H4 (cell line): ENCODE data around the gene SPATA19. TPM values are rescaled to one million over a fixed set of nuclear protein-coding genes. Genes with fewer than 3 reads are reported as not detected.
"Not testable (repeated sequence)": the region's sequence is repeated elsewhere in the genome, so short reads cannot be mapped to it uniquely, and the experiment has no call there.

ENCODE experiments used
- DNase-seq: peaks from one replicate; pipeline ENCODE4 v3.0.0-alpha.2; 2015; ENCODE audit warnings: low spot score
- total RNA-seq: library from RNA; depleted of rRNA; stranded (reverse); fragments of >200 nt; shearing (Covaris generic); gene quantifications from 2 replicates; pipeline ENCODE4 v1.2.3, GENCODE V29; 2014; rRNA removed

The SPATA19 gene, protein sequence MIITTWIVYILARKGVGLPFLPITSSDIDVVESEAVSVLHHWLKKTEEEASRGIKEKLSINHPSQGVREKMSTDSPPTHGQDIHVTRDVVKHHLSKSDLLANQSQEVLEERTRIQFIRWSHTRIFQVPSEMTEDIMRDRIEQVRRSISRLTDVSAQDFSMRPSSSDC
- total RNA-seq: not detected in 2 replicates

DNA sequence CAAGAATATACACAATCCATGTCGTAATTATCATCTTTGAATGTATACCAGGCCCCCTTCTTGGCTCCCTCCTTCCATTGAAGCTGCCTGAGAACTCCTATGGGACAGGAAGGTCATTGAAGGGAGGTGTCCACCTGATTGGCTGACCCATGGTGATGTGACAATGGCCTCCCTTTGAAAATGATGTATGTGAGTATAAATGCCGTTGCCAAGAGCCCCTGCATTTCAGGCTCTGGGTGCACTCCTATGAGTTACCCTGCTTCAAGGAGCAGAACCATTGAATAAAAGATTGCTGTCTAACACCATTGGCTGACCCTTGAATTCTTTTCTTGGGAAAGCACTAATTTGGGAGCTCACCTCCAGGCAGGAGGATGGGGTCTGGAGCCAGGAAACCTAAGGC is at the start of gene SPATA19:
Gene SPATA19 (minus strand): TSS at position 101 of the 400 bp plus-strand sequence. CDS start 67 bp downstream, at position 34.
- DNase-seq: no peak

DNA sequence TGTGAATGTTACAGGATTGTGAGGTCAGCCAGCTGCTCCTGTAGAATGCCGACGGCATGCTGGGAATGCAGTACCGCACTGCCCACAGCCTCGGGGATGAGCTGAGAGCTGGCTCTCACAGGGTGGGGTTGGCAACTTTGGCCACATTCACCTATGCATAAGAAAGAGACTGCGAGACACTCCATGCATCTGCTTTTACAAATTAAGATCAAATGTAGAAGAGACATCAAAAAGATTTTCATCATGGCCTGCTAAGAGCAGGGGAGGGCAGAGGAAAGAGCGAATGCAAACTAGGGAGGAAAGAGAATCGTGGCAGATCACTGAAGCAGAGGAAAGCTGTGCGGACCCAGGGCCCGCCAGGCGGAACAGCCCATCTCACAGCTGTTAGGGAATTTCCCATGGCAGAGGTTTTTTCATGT is 49.8 kb upstream of the SPATA19 start:
- DNase-seq: no peak

DNA sequence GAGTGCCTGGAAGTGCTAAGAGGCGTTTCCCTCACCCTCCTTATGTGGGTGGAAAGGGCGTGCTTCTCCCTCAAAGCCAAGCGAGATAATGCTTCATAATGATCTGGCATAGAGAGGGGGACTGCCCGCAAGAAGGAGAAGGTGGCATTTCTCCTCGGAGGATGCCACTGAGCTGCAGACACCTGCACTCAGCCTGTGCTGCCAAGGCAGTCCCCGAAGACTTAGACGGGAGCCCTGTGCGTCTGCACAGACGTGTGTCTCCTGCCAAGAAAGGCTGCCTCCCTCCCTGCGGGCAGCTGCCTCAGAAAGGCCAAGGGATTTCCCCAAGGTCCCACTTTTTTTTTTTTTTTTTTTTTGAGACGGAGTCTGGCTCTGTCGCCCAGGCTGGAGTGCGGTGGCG is 48.1 kb upstream of the SPATA19 start:
- DNase-seq: no peak

DNA sequence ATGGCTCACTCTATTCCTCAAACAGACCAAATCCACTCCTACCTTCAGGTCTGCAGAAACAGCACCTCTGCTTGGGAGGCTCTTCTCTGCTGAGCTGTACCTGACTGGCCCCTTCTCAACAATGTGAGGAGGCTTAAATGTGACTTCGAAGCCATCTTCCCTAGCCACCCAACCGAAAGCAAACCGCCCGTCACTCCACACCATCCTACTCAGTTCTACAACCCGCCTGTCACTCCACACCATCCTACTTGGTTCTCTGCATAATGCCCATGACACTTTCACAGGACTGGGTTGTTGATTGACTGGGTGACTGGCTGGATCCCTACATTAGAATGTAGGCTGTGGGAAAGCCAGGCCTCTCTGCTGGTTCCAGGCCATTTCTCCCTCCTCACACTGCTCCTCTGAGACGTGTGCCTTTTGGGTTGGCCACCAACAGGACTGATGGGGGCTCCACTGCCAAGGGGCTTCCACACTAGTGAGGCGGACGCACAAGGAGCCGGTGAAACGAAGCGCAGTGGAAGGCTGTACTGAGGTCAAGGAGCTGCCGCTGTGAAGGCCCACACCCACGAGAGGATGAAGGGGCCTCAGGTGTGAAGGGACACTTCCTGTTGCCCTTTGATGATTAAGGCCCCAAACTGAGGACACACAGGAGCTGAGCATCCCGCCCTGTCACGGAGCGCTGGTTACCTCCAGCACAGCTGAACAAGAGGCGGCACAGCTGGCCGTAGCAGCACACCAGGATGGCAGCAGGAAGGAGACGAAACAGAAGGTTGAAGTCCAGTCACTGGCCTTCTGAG is 47.5 kb upstream of the SPATA19 start:
- no peak for DNase-seq

DNA sequence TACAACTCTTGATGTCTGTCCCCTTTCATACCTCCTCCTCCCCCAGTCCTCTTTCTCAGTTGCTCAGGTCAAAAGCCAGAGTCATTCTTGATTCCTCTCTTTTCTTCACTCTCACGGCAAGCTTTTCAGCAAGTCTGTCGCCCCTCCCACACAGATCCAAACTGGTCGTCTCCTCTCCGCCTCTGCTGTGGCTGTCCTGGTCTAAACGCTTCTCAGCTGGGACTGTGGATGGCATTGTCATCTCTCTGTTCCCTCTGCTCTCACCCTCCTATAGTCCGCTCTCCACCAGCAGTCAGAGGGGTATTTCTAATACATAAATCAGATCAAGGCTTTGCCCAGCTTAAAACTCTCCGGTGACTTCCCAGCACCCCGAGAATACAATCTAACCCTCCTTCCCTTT is 46.8 kb upstream of the SPATA19 start:
- no peak for DNase-seq

DNA sequence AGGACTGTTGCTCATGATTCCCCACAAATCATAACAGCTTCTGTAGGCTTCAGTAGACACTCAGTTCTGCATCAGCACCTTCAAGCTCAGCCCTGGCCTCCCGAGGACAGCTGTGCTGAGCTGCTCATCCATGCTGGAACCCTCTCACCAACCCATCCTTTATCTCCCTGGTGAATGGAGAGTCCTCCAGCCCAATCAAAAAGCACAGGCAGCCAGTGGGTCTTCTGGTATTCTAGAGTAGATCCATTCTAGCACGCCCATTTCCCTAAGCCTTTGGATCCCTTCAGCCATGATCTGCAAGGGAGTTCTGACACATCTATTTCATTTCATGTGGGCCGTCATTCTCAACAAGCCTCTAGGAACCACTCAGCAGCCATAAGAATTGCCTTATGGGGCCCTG is 44.6 kb upstream of the SPATA19 start:
- DNase-seq: no peak

DNA sequence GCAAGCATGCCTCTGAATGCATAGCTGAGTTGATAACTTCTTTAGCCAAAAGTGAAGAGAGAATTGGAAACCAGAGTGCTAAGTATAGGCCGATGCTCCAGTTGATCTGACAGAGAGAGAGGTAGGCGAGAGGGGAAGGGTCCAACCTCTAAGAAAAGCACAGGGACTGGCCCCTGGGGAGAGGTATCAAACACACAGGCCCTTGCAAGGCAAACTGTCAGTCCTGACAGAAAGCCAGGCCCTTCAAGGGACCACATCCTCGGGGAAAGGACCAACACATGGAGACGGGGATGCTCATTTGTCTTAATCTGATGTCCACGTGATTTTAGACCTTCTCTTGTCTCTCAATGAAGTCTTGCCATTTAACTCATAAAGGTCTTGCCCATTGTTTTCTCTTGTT is 43.9 kb upstream of the SPATA19 start:
- no peak for DNase-seq

DNA sequence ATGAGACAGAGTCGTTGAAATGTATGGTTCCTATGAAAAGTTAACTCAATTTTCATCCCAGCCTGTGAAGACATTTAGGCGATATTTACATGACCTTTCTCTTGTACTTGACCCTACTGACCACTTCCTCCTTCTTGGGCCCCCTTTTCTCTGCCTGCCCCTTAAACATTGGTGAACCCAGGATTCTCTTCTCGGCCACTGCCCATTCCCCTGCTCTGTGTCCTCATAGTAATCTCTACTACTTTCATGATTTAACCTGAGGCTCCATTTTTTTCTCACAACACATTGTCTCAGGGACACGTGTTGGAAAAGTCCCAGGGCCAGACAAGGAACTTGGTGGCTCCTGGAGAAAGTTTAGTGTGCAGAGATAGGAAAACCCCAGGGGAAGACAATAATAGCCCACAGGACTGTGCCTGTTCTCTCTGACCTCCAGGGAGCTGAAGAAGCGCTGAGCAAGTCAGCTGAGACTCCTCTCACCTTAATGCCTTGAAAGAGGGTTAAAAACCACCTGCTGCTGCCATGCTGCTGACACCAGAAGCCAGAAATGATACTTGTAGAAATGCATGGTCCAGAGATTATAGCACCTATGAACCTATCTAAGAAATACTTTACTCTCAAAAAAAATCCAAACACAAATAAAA is 42.5 kb upstream of the SPATA19 start:
- no peak for DNase-seq

DNA sequence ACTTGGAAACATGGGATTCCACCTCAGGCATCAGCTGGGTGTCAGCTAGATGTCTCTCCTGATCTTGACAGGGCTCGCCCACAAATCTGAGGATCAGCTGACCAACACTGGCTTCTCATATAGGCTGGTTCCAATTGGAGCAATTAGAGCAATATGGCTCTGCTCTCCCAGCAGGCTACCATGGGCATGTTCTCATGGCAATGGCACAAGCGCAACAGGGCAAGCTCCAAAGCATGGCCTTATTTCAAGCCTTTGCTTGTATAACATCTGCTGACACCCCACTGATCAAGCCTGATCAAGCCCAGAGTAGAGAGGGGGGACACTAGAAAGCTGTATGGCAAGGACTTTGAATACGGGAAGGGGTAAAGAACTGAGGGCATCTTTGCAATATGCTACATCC is 40.7 kb upstream of the SPATA19 start:
- no peak for DNase-seq

DNA sequence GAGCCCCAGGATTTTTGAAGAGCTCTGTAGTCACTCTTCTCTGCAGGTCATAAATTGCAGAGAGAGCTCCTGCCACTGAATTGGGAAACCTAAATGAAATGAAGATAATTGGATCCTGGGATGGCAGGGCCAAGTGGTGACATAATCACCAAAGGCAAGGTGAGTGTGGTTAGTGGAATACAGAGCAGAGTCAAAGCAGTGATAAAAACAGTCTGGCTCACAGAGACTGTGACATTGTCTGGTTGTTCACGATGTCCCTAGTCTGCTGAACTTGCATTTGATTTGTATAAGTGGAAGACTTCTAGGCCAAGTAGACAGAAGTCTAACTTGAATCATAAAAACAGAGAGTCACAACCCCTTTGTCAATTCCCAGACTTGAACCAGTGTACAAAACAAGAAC is 26.8 kb upstream of the SPATA19 start:
- DNase-seq: no peak

DNA sequence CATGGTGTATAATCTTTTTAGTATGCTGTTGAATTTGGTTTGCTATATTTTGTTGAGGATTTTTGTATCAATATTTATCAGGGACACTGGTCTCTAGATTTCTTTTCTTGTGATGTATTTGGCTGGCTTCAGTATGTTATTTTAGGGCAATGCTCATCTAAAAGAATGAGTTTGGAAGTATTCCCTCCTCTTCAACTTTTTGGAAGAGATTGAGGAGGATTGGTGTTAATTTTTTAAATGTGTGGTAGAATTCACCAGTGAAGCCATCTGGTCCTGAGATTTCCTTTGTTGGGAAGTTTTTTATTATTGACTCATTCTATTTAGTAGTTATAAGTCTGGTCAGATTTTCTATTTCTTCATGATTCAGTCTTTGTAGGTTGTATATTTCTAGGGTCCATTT is 22.1 kb upstream of the SPATA19 start:
- no peak for DNase-seq

DNA sequence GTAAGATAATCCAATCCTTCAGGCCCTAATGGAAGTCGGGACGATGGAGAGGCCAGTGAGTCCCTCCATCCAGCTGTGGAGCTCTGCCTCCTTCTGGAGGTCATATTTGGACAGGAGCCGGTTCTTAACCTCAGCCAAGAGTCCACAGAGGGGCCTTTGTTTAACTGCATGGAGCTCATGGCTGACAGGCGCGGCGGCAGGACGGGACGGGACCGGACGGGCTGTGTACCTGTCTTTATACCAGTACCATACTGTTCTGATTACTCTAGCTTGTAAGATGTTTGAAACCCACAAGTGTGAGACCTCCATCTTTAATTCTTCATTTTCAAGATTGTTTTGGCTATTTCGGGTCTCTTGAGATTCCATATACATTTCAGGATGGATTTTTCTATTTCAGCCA is 20.2 kb upstream of the SPATA19 start:
- no peak for DNase-seq

DNA sequence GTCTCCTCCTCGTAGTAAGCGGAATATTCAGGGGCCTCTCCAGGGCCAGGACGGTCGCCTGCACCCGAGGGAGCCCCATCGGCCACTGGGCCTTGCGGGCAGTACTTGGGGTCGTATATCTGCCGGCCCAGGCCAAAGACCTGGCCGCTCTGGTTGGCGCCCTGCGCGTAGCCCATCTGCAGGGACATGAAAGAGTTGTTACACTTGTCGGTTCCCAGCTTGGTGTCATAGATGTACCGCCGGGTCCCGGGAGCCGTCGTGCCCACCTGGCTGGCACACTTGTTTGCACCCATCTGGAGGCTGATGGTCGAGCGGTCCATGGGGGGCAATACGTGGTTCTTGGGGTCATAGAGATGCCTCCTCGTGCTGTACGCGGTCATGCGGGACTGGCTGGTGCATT is 19.4 kb upstream of the SPATA19 start:
- no peak for DNase-seq

DNA sequence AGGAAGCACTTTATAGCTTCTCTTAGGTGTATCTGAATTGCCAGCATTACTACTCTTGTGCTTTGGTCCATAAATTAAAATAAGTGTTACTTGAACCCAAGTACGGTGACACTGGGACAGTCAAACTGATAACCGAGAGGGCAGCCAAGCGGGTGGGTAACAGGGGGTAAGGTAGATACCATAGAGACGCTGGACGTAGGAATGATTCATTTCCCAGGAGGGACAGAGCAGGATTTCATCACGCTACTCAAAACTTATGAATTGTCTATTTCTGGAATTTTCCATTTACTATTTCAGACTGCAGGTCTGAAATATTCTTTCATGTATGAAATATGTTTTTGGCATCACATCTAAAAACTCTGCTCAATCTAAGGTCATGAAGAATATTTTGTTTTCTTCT is 14.8 kb upstream of the SPATA19 start:
- no peak for DNase-seq

DNA sequence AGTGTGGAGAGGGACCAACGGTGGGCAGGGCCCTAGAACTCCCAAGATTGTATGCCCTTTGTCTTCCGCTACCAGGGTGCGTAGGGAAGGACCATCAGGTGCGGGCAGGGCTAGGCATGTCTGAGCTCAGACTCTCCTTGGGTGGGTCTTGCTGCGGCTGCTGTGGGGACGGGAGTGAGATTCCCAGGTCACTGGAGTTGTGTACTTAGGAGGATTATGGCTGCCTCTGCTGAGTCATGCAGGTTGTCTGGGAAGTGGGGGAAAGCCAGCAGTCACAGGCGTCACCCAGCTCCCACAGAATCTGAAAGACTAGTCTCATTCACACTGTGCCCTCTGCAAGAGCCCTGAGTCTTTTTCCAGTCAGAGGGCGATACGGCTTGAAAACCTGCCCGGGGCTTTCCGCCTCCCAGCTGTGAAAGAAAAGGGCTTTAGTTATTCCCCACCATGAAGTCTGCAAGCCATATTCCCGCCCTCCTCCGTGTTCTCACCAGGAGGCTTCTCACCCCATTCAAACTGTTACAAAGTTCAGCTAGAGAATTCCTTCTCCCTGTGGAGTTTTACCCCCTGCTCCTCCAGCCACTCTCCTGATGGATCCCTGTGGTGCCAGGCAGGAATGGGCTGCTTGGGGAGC is 9.1 kb upstream of the SPATA19 start:
- DNase-seq: not testable (repeated sequence)

DNA sequence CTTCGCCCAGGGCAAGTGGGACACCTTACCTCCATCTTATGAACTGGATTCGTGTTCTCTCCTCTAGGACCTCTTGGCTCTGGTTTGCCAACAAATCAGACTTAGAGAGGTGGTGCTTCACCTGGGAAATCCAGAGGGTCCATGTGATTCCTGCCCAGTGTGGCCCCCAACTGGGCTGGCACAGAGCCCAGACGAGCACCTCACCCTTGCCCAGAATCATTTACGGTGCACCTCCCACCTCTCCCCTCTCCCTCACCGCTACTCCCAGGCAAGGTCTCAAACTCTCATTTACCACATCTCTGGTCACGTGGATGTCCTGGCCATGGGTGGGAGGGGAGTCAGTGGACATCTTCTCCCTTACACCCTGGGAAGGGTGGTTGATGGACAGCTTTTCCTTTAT is 1.1 kb downstream of the SPATA19 start:
- DNase-seq: no peak

DNA sequence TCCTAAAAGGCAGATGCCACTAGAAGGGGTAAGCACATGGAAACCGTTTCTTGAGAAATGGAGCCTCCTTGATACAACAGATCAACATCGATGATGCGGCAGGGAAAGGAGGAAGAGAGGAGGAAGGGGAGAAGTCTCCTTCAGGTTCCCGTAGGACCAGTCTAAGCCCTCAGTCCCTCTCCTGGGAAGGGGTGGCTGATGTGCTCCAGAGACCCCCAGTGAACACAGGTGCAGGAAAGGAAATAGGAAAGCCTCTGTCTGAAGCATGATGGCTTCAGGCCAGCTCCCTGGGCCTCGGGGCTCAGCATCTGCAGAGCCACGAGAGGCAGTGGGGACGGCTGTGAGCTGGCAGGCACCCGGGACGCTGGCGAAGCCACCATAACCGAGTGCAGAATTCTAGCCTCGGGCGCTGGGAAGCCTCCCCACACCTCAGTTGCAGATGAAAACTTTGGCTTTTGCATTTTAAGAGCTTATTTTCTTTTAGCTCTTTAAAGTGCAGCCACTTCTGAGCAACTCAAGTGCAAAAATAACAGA is 1.8 kb downstream of the SPATA19 start:
- no peak for DNase-seq

DNA sequence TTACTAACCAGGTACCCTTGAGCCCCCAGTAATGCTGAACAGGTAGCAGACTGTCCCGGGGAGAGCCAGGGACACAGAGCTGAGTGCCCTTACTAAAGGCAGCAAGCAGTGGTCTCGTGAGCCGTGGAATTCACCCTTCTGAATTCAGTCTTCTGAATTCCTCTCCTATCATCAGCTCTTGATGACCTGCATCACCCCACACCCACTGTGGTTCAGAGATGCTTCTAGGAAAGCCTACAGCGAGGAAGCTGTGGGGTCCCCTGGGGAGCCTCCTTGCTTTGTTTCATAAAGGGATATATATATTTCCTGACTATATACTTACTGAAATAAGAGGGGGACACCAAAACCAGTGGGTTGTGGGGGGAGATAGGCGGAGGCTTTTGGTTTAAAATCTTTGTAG is 2.6 kb downstream of the SPATA19 start:
- no peak for DNase-seq

DNA sequence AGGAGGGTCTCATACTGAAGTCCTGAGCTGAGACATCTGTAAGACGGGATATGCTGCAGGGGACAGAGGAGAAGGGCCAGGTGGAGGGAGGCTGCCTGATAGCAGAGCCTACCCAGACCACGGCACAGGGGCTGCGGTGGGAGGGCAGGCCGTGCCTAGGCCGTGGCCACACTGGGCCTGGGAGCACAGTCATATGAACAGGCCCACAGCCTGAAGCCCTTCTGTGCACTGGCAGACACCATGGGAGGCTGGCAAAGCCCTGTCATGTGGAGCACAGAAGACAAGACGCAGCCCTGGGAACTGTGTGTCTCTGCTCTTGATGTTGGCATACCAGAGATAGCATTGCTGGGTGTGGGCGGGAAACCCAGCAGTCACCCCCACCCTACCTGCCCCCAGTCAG is 3.3 kb downstream of the SPATA19 start:
- DNase-seq: no peak

DNA sequence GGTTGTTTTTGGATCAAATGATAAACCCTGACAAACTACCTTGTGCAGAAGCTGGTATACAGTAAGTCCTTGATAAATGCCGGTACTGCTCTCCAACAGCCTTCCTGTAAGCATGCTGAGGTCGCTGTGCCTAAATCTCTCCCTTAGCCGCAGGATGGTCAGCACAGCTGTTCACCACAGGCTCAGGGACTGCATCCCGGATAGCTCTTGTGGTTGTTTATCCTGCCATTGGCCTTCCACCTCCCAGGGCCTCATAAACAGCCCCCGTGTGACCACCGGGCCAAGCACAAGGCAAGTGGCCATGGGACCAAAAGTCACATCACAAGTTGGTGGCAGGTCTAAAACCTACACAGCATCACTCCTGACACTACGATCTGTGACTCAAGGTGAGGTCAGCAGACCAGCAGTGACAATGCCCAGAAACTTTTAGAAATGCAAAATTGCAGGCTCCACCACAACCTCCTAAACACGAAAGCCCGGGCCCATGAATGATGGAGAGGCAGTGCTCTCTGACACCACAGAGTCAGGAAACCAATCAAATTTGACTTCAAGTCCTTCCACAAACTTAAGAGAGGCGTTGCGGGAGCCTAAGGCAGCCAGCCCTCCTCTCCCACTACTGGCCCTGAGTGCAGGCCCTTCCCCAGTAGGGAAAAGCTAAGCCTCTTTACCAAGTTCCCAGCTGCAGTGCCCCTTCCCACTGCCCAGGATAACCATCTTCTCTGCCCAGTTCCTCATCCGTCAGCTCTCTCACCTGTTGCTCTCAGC is 3.9 kb downstream of the SPATA19 start:
- DNase-seq: no peak

DNA sequence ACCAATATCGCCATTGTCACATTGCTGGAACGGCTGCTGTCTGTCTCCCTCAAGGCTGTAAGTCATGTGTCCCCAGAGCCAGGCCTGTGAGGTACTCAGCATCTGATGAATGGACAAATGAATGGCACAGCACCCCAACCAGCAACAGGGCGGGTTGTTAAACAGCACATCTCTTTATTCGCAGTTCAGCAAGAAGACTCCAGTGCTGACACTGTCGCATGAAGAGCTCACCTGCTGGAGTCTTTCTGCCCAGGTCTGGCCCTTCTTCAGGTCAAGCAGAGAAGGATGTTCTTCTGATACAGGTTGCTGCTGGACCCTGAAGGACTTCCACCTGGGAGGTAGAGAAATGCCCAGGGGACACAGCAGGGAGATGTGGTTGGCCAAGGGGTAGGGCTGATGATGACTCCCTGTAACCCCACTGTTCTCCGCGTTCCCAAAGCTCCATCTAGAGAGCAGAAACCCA is 4.8 kb downstream of the SPATA19 start:
- DNase-seq: no peak
